ENCODE data around the gene STX18.
"Not testable (repeated sequence)": the region's sequence is repeated elsewhere in the genome, so short reads cannot be mapped to it uniquely, and the experiment has no call there.

STX18 gene

DNA sequence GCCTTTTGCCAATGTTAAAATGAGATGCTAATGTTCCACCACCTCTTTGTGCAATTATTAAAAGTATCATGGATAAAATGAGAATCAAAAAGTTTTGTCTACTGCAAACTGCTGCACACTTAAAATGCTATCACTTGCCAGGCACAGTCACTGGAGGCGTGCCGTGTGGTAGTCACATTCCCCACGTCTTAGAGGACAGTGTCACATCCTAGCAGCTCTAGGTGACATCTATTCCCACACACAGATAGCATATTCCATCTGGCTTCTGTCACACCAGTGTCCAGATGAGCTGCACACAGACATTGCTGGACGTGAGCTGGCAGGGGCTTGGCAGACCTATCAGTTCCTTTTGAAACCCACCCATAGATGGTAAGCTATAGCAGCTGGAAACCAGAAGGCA is 107.9 kb downstream of the STX18 start:
- DNase-seq: no peak

DNA sequence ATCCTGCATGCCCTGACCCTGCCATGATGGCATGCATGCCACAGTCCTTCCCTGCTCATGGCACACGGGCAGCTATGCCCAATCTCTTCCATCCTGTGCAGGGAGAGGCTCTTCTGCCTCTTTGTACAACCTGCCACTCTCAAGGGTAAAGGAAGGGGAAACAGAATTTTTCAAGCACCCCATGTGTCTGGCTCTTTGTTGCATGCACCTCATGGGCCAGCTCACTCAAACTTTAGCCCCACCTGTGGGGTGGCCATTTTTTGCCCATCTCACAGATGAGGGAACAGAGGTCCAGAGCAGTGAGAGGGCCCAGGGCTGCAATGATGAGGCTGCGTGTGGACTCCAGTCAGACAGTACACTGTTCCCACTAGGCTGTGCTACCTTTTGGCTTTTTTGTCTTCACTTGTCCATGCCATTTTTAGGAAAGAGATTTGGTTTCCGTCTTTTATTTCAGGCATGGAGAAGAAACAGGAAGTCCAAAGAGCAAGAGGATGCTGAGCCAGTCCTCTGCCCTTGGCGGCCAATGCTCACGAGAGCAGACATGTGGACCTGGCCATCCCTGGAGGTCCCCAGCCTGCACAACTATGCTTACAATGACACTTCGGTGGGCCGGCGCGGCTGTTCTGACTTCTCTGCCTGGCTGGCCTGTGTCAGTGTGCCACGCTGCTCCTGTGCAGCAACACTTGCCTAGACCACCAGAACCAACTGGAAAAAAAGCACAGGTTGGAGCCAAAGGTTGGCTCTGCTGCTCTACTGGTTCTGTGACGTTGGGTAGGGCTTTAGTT is 109.3 kb downstream of the STX18 start:
- DNase-seq: no peak

DNA sequence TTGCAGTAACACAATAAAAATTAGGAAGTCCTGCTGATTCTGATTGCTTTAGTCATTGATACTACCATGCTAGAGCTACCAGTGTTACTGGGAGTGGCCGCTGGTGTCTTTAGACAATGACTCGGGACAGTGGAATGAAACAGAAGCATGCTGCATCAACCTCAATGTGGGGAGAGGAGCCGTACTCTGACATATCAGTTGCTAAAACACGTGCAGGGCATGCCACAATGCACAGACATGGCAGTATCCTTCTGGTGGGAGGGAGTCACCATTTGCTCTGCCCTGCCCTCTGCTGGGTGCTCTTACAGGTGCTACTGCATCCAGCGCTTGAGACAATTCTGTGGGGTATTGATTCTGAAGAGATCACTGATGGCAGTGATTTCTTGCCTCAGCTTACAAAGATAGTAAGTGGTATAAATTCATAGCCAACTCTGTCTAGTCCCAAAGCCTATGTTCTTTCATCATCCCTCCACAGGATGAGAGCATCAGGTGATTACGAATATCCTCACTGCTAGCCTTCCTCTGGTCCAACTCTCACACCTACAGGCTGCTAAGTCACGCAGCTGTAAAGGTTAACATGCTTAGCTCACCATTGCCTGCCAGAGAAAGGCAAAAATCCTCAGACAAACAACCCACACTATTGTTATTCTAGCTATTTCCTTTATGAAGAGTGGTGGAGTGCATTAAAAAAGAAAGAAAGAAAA is 111.2 kb downstream of the STX18 start:
- no peak for DNase-seq

DNA sequence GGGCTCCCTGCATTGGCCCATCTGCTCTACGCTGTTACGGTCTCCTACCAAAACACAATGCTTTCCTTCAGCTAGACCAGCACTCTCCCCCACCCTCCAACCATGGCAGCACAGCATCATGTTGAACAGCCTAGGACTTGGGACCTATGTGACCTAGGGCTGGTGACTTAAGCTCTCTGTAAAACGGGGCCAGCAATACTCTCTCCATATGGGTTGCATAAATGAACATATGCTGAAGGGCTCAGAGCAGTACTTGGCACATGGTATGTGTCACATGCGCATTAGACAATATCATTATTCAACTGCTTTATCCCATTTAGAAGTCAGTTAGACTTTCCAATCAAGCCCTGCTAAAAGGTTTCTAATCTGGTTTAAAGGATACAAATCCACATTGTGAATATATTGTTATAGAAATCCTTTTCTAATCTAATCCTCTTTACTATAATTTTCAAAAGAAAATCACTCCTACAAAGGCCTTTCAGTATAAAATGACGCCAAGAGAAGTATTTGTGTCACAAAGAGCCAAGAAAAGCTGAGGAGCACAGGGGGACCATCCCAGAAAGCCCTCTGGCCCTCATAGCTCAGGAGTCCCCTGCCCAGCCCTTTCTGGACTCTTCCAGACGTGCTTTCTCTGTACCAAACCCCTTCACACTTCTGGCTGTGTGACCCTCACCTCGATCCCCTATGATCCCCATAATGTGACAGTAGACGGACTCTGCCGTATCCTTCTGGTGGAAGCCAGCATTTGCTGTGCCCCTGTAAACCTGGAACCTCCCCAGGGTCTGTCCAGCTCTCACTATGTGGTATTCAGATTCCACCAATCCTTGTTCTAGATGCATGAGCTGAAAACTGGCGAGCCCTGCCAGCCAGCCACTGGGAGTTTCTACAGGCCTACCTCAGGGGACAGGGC is 112.6 kb downstream of the STX18 start:
- no peak for DNase-seq

DNA sequence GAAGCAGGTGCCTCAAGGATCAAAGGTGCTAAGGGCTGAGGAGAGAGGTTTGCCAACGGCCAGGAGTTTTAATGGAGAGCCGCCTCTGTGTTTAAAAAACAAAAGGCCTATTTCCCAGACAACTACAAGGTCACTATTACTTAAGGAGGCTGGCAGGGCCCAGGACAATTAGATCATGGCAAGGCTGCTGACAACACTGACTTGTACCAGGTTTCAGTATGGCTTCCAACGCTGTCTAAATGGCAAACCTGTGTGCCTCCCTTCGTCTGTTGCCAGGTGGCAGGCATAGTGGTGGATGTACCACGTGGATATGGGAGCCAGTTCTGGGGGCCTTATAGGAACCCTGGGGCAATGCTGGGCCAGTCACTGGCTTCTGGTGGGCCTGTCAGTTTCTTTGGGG is 114.0 kb downstream of the STX18 start:
- DNase-seq: no peak

DNA sequence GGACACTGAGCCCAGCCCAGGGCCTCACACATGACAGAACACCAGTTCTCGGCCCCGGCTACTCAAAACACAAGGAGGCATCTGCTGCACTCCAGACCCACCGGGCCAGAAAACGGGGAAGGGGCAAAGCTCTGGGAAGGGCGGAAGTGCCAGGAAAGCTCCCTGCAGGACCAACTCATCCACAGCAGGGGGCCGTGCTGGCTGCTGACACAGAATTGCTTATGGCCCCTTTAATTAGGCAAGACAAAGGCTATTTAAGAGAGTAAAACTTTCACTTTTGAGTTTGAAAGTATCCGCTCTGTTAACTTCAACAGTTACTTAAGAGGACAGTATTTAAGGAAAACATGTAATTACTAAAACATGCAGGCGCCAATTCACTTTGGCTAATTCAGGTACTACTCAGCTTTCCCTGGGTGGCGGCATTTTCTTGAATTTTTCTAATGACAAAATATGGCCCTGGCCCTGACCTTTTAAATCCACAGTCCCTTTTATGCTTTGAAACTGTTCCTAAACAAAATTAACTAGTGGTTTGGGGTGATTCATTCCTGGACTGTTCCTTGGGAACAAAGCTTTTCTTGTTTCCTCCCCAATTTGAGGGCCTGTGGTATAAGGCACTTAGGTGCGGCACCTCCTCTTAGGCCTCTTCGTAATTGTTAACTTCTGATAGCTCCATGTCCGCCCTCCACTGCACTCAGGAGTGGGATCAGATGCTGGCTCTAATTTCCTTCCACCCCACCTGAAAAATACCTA is 114.6 kb downstream of the STX18 start:
- DNase-seq: no peak

DNA sequence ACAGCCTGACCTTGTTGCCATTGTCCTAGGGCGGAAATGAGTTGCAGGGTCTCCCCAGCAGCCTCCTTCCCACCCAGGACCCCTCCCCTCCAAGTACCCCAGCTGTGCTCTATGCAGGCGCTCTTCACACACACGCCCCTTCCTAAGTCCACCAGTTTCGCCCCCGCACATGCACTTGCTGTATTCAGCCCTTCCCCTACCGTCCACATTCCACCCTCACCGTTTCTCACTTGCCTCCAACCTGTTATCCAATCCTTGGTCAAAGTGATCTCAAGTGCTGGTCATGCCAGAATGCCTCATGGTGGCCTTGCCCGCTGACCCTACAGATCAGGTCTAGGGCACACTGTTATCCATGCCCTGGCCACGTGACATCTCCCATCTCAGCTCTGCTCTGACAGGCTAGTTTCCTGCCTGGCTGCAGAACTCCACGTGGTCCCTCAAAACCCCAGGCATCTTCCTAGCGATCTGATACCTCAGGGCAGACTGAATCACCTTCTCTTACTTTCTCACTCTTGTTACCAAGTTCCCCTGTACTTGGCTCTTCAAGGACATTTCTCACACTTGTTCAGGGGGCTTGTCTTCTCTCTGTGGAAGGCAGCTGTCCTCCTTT is 115.2 kb downstream of the STX18 start:
- DNase-seq: no peak

DNA sequence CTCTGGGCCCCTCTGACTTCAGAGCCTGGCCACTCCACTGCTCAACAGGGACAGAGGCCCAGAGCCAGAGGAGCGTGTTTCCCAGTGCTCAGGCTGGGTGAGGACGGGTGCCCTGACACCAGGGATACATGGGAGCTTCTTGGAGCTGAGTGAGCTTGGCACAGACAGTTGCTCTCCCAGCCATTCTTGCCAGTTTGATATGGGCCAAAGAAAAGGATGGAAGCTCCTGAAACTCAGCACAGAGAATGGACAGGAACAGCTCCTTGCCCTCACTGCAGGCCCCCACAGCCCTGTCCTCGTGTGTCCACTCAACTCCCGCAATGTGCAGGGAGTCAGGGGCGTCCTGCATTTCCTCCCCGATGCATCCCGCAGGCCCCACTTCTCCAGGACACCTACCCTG is 116.2 kb downstream of the STX18 start:
- no peak for DNase-seq

DNA sequence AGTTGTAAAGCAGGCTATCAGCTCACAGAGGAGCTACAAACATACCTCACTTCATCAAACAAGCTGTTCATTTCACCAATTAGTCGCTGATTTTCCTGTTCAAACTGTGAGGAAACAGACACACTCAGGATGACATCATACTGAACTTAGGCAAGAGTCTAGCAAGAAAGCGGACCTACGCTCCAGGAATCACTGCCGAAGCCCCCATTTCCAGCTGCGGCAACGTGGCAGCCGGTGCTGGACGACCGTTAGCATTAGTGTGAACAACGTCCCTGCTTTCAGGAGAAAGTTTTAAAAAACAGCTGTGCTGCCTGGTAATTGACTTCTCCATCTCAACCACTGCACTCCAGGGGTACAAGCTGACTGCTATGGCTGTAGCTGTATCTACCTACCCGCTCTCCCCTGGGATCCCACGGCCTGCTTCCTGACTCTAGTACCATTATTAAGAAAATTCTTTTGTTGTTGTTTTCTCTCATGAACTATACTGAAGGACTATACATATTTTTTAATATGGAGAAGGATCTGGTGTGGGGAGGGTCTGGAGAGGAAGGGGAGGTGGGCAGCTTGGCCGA is 116.6 kb downstream of the STX18 start:
- no peak for DNase-seq

DNA sequence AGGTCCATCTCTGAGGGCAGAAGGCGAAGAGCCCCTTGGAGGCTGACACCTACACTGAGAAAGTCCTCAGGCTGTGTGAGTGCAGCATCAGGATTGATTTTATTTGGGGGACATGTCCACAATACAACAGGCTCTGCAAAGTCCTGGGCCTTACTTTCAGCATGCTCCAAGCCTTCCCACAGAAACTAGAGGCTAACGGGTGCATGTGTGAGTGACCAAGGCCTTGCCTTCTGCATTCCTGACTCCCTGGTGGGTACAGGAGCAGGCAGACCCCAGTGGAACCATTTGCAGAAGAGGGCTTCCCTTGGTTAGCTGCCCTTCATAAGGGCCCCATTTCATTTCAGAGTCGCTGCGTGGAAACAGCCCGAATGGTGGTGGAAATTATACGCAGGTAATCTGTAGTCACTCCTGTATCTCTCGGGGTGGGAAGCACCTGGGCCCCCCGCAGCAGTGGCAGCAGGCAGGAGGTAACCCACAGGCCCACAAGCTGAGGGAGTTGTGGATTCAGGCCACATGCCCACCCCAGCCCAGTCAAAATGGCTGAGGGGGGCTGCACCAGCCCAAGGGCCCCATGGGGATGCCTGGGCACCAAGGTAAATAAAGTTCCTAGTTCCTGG is 117.2 kb downstream of the STX18 start:
- no peak for DNase-seq

DNA sequence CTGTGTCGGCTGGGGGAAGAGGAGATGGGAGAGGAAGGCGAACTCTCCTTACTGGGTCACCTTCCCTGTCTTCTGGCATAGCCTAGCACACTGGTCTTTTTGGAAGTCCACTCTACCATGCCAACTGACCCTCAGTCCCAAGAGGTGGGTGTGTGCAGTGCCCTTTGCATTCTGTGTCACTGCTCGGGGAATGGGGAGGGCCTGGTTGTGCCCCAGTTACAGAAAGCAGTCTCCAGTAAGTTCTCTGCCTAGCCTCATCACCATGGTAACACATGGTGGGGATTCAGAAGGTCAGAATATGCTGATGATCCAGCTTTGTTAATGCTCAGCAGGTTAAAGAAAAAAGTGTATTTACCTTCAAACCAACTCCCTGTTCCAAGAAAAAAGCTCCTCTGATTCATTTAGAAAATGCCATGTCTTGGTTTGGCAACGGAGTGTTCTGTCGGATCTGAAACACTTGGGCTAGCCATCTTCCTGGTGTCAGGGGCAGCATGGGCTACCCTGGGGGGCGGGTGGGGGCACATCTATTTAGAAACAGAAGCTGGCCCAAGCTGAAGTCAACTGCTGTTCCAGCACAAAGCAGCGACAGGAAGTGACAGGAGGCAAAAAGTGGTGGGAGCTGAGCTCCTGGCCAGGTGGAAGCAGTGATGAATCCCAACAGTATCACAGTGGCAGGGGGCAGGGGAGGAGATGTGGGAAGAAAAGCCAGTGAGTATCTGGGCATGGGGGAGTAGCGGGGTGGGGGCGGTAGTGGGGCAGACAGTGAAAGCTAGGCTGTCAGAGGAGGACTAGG is 117.9 kb downstream of the STX18 start:
- DNase-seq: no peak

DNA sequence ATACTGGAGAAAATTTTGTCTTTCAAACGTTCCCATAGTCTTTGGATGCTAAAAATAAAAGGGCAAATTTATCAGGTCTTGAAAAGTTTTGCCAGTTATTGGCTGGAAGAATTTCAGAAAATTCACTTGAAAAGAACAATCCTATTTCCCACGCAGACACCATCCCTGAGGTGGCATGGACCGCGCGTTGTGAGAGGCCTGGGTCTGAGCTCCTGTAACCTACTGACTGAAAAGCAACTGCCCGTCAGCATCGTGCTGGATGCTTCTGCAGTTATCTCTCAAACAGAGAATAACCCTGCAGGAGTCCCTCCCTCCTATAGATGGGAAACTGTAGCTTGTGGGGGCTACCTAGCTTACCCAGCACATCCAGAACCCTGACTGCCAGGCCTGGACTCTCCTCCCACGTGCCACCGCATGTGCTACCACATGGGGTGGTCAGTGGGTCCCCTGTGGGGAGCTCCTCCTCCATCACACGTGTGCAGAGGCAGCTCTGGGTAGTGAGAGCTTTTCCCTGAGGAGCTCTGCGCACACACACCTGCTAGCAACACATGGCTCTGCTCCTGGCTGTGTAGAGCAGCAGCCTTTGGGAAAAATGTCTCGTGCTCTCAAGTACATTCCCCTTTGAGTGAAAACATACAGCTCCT is 118.9 kb downstream of the STX18 start:
- no peak for DNase-seq

DNA sequence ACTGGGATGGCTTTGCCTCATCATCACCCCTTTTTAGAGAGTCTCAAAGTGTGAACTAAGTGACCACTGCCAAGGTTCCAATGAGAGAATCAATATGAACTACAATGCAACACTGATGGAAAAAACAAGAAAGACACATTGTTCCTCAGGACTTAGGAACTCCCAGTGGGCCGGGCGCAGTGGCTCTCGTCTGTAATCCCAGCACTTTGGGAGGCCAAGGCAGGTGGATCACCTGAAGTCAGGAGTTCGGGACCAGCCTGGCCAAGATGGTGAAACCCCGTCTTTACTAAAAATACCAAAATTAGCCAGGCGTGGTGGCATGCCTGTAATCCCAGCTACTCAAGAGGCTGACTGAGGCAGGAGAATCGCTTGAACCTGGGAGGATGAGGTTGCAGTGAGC is 119.7 kb downstream of the STX18 start:
- not testable (repeated sequence) for DNase-seq

DNA sequence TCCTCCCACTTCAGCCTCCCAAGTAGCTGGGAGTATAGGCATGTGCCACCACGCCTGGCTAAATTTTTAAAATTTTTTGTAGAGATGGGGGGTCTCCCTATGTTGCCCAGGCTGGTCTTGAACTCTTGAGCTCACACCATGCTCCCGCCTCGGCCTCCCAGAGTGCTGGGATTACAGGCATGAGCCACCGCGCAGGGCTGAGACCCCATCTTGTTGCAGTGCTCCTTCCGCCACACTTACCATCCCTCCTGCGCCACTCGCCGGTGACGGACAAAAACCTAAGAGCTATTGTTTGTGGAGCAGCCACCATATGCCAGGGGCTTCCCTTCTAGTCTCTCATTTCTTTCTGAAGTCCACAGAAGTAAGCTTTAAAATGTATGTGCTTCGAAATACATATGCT is 120.5 kb downstream of the STX18 start:
- no peak for DNase-seq

DNA sequence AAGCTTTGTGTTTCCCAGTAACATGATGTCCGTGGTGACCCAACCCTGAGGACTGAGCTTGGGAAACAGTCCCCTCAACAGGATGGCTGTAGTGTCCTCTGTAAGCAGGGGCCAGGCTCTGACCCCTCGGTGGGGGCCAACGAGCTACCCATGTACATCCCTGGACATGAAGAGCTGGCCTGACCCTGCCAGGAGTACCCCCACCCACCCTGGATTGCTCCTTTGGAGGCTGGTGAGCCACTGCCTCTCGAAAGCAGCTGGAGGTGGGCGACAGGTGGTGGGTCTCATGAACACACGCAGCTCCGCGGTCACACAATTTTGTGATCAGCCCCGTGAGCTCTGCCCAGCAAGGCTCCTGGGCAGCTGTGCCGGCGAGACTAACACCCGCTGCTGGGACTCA is 121.4 kb downstream of the STX18 start:
- DNase-seq: no peak

DNA sequence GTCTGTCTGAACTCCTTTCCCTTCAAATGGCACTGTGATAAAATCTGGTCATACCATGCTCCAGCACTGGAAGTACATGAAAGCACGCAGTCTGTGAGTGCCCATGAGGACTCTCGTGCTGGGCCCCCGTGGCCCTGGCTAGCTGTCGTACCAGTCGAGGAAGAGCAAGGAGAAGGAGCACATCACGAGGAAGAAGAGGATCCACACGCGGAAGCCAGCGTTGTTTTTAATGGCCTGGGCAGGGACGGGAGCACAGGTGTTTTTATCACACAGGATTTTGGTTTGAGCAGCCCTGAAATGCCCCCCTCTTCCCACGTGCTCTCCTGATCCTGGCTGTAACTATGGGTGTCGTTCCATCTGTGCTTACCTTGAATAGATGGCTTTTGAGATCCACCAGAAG is 122.0 kb downstream of the STX18 start:
- no peak for DNase-seq

DNA sequence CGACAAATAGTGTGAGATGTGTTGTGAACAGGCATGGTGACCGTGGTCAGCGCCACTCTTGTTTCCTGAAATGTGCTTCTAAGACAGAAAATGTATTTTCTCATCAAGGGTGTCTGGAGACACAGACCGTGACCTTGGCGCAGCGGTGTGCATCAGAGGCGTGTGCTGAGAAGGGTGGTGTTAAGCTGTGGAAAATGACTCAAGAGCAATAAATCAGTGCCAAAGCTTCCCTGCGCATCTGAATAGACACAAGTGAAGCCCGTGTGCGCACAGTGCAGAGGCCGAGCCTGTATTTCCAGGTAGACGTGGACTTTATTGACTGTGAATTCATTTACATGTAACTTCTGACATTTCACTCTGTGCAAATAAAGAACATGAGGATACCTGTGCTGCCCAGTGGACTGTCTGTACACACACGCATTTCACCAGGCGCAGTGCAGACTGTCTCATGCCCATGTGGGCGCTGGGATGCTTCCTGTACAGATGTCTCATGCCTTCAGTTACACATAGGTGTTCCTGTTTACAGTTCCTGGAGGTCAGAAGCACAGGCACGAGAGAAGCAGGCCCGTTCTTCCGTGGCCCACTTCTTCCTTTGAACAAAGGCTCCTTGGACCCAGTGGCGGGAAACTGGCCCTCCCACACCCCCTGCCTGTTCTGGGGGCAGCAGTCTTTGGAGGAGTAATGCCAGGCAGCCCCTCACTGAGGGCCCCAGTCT is 123.0 kb downstream of the STX18 start:
- no peak for DNase-seq

DNA sequence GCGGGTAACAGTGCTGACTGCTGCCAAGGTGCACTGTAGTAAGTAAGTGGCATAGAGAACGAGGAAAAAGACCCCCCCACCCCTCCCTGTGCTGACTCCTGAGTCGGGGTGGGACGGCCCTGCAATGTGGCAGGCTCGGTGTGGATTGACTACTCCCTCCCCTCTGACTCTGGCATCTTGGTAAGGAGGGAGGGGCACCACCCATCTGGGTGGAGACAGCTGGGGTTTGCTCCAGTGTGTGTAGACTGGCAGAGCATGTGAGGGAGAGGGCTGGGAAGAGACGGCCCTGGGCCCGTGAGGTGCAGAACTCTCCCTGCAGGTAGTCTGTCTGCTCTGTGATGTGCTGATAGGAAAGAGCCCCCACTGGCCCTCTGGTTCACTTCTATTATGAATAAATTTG is 124.0 kb downstream of the STX18 start:
- DNase-seq: no peak

DNA sequence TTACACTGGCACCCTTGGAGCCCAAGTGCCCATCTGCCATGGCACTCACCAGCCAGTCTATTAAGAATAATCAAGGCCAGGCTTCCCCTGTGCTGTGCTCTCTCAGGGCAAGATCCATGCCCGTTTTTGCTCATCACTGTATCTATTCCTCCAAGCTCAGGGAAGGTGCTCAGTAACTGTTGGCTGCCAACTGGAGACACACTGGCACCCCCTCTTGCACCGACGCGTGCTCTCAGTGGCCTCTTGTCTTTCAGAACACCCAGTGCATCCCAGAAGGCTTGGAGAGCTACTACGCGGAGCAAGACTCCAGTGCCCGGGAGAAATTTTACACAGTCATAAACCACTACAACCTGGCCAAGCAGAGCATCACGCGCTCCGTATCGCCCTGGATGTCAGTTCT is 124.9 kb downstream of the STX18 start:
- no peak for DNase-seq
